ENCODE measurements around the gene CAPN12. TPM values are rescaled to one million over a fixed set of nuclear protein-coding genes. Genes with fewer than 3 reads are reported as not detected.
A peak's percentile ranks its signal among the peaks of the same experiment; 100 is the strongest.

The CAPN12 gene
- polyA plus RNA-seq, 1 of the 3 experiments (the other 2 are of a cell fraction): 3.0 TPM

GRCh38 chr19:38709119-38709518, 35.2 kb downstream of the CAPN12 start:
- peaks cover 16% of the 10 kb centered on the region; the same call in 1 of the 2 replicates for H4K20me1 ChIP-seq (ENCODE audit: insufficient read depth)
- no peak overlapping the region for H3K4me2 ChIP-seq
- H3F3A ChIP-seq (replicated peaks; ENCODE audit: insufficient read depth): peaks cover 6% of the 10 kb centered on the region
- peaks cover 87% of the 10 kb centered on the region for H3K79me2 ChIP-seq (ENCODE audit: insufficient read depth)
- H3K4me1 ChIP-seq (ENCODE audit: control insufficient read depth in 1 of 2, insufficient read depth in 2 of 2, low read depth in 1 of 2, low read length in 1 of 2): peaks cover 0 to 6% of the 10 kb centered on the region in 2 experiments; a peak in 2 of 4 replicates
- no peaks in the 10 kb centered on the region for H3K9me3 ChIP-seq
- POLR2A ChIA-PET: no interaction called here
- no peaks in the 10 kb centered on the region for H3K27me3 ChIP-seq (ENCODE audit: insufficient read depth)
- WGBS (ENCODE audit: low lambda C conversion rate): 96% methylated on average over 10 of the region's 10 CpGs
- CTCF ChIA-PET: interaction anchor here (1.3 to 1.6 kb wide), 2 partner anchors 10 to 75 kb away, joined by 3 to 4 read pairs; no protein-coding TSS in a partner anchor
- DNase-seq: no peak
- no peak overlapping the region for H3K9ac ChIP-seq
- no peak overlapping the region for H3K4me3 ChIP-seq (ENCODE audit: low read depth in 2 of 2, low read length in 1 of 2)
- H3K36me3 ChIP-seq (replicated peaks in 1 of 2; ENCODE audit: control insufficient read depth in 1 of 2, insufficient read depth in 2 of 2, low read length in 1 of 2): peaks cover 51 to 94% of the 10 kb centered on the region in 2 experiments
- H3K27ac ChIP-seq (ENCODE audit: low read depth in 2 of 2, low read length in 1 of 2): no peak overlapping the region; a peak in 2 of 4 replicates
- no peak for TF ChIP-seq FOXM1 (IDR thresholded peaks at IDR 0.05; ENCODE audit: low read depth)
- no peak for TF ChIP-seq ZBTB33 (IDR thresholded peaks at IDR 0.05; ENCODE audit: borderline replicate concordance, low read depth)
- no peak for TF ChIP-seq RCOR1 (IDR thresholded peaks at IDR 0.05; ENCODE audit: low read length)
- no peak for TF ChIP-seq JUND (IDR thresholded peaks at IDR 0.05)
- TF ChIP-seq USF1 (IDR thresholded peaks at IDR 0.05; ENCODE audit: borderline replicate concordance, low read depth): no peak
- TF ChIP-seq TEAD4 (IDR thresholded peaks at IDR 0.05; ENCODE audit: borderline replicate concordance, insufficient read depth): no peak
- no peak for TF ChIP-seq NFIC (IDR thresholded peaks at IDR 0.05; ENCODE audit: borderline replicate concordance)
- no peak for TF ChIP-seq GATA2 (CRISPR knock-in tag; IDR thresholded peaks at IDR 0.05)
- TF ChIP-seq GABPA (IDR thresholded peaks at IDR 0.05; ENCODE audit: low read depth): no peak
- TF ChIP-seq EZH2phosphoT487 (IDR thresholded peaks at IDR 0.05; ENCODE audit: borderline replicate concordance, low read depth): no peak
- TF ChIP-seq CHD2 (IDR thresholded peaks at IDR 0.05; ENCODE audit: low read length, partially characterized antibody): no peak
- no peak for TF ChIP-seq POLR2AphosphoS5 (IDR thresholded peaks at IDR 0.05; ENCODE audit: low read depth, low read length)
- TF ChIP-seq USF2 (IDR thresholded peaks at IDR 0.05; ENCODE audit: borderline replicate concordance, low read depth, low read length): no peak
- H3K9me2 ChIP-seq: no peaks in the 10 kb centered on the region
- no peak overlapping the region for H2AFZ ChIP-seq (ENCODE audit: low read depth)

DNA sequence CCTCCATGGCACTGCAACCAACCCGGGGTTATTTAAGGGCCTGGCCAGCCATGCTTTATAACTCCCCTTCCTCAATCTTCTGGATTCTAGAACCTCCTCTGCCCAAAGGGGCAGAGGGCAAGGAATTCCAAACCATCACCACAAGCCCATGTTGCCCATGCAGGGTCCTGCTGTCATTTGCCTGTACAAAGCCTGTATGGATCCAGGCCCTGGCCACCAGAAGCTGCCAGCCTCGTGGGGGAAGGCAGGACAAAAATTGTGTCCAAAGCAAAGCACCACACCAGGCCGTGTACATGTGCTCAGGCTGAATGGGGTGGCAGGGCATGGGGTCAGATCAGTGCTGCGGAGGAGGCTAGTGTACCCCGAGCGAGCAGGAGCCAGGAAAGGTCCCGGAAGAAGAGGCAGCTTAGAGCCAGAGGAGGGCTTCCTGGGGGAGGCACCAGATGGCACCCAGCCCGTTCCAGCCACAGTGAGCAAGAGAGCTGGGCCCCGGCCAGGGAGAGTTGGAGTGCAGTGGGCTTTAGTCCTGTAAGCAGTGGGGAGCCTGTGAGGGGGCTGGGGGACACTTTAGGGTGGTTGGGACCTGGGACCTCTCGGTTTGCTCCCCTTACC, 35.8 kb downstream of the CAPN12 start:
- WGBS (ENCODE audit: low lambda C conversion rate): 93% methylated on average over 10 of the region's 10 CpGs
- no peaks in the 10 kb centered on the region for H3K27me3 ChIP-seq (ENCODE audit: insufficient read depth)
- H3F3A ChIP-seq (replicated peaks; ENCODE audit: insufficient read depth): peaks cover 6% of the 10 kb centered on the region
- no peak overlapping the region for H3K4me2 ChIP-seq
- peaks cover 87% of the 10 kb centered on the region for H3K79me2 ChIP-seq (ENCODE audit: insufficient read depth)
- no peaks in the 10 kb centered on the region for H3K9me2 ChIP-seq
- peaks cover 21% of the 10 kb centered on the region; the same call in 1 of the 2 replicates for H4K20me1 ChIP-seq (ENCODE audit: insufficient read depth)
- CTCF ChIA-PET: interaction anchor here (1.6 kb wide), 1 partner anchor 74 kb away, joined by 3 read pairs; no protein-coding TSS in a partner anchor
- H3K27ac ChIP-seq (ENCODE audit: low read depth in 2 of 2, low read length in 1 of 2): 0 out of 4 replicates have a peak overlapping the region, but pooled peaks of 1 of the 2 experiments have one; percentile 7
- no peaks in the 10 kb centered on the region for H3K9me3 ChIP-seq
- peaks cover 0 to 6% of the 10 kb centered on the region in 2 experiments; a peak in 2 of 4 replicates for H3K4me1 ChIP-seq (ENCODE audit: control insufficient read depth in 1 of 2, insufficient read depth in 2 of 2, low read depth in 1 of 2, low read length in 1 of 2)
- TF ChIP-seq TCF12 (IDR thresholded peaks at IDR 0.05): no peak
- TF ChIP-seq RCOR1 (IDR thresholded peaks at IDR 0.05; ENCODE audit: low read length): no peak
- TF ChIP-seq FOXJ3 (CRISPR knock-in tag; IDR thresholded peaks at IDR 0.05): no peak
- TF ChIP-seq IRF3 (IDR thresholded peaks at IDR 0.05; ENCODE audit: low read depth, low read length): no peak
- no peak for TF ChIP-seq YY1 (IDR thresholded peaks at IDR 0.05; ENCODE audit: low read depth)
- TF ChIP-seq CTCF (IDR thresholded peaks at IDR 0.05): no peak
- no peak for TF ChIP-seq NRF1 (IDR thresholded peaks at IDR 0.05; ENCODE audit: low read depth, low read length)
- TF ChIP-seq EZH2phosphoT487 (IDR thresholded peaks at IDR 0.05; ENCODE audit: borderline replicate concordance, low read depth): no peak
- H3K9ac ChIP-seq: no peak overlapping the region
- no peak for DNase-seq
- H3K36me3 ChIP-seq (replicated peaks in 1 of 2; ENCODE audit: control insufficient read depth in 1 of 2, insufficient read depth in 2 of 2, low read length in 1 of 2): peaks cover 54 to 94% of the 10 kb centered on the region in 2 experiments
- POLR2A ChIA-PET: no interaction called here
- H3K4me3 ChIP-seq (ENCODE audit: low read depth in 2 of 2, low read length in 1 of 2): no peak overlapping the region
- H2AFZ ChIP-seq (ENCODE audit: low read depth): no peak overlapping the region
